GM12878 (cell line): Measurements from ENCODE around the gene IMMP2L. TPM values are rescaled to one million over a fixed set of nuclear protein-coding genes. Genes with fewer than 3 reads are reported as not detected.

Experiments used
- ATAC-seq: fragments of 200-7000 bp; cut with Tn5 transposase; 3 replicates; pipeline ENCODE4 v1.9.1; 2020; ENCODE audit warnings: mild to moderate bottlenecking, moderate library complexity
- BruUV-seq: library from RNA; stranded (reverse); fragments of 400-500 nt; replicated peaks from 2 replicates; lab custom pipeline; 2021; lab: Mats Ljungman, UMichigan
- CTCF ChIA-PET: fragments of 300-600 bp; sonication (Branson Sonifier 250); formaldehyde crosslinking; extraction: SDS; loops from one replicate; lab custom pipeline; 2021; ENCODE audit warnings: inconsistent platforms; lab: Yijun Ruan, JAX
- POLR2A ChIA-PET: fragments of 350-600 bp; formaldehyde crosslinking; extraction: SDS; loops from one replicate; lab custom pipeline; 2021; ENCODE audit warnings: inconsistent platforms; lab: Charles Lee
- RAD21 ChIA-PET: fragments of 300-600 bp; sonication (Branson Sonifier 250); formaldehyde crosslinking; loops from one replicate; lab custom pipeline; 2023; ENCODE audit warnings: antibody characterized with exemption; ENCODE audit not compliant: unreplicated experiment; lab: Charles Lee
- SMC1A ChIA-PET: fragments of 300-600 bp; sonication (Branson Sonifier 250); formaldehyde crosslinking; loops from one replicate; lab custom pipeline; 2023; ENCODE audit not compliant: unreplicated experiment, uncharacterized antibody; lab: Charles Lee
- DNase-seq: peaks from one replicate; pipeline ENCODE4 v3.0.0-alpha.2; 2011; ENCODE audit warnings: low read depth, low spot score
- FAIRE-seq: peaks from 3 replicates; lab custom pipeline; 2011; peaks lifted over from hg19 to GRCh38; lab: Jason Lieb, UNC
- H2AFZ ChIP-seq: 2 replicates; pipeline ENCODE4 v1.6.0; 2011; ENCODE audit warnings: low read depth, low read length, control low read depth; ENCODE audit not compliant: control insufficient read depth
- H3K27ac ChIP-seq: 2 replicates; pipeline ENCODE4 v1.5.1; 2011; ENCODE audit warnings: control low read depth; ENCODE audit not compliant: control insufficient read depth, insufficient read depth
- H3K27me3 ChIP-seq, 2 experiments: replicated peaks in 1 of 2; 2 replicates each; pipeline versions ENCODE4 v1.6.0 to v1.6.1; 2011; ENCODE audit warnings: low read length in 1 of 2; ENCODE audit not compliant: control insufficient read depth in 2 of 2, insufficient read depth in 2 of 2
- H3K36me3 ChIP-seq, 2 experiments: 2 replicates each; pipeline ENCODE4 v1.5.1; 2011; ENCODE audit warnings: low read length in 1 of 2; ENCODE audit not compliant: control insufficient read depth in 2 of 2, insufficient read depth in 2 of 2
- H3K4me1 ChIP-seq: 2 replicates; pipeline ENCODE4 v1.6.1; 2011; ENCODE audit warnings: mild to moderate bottlenecking, low read length, moderate library complexity, mixed read lengths; ENCODE audit not compliant: control insufficient read depth, insufficient read depth
- H3K4me2 ChIP-seq: 2 replicates; pipeline ENCODE4 v1.6.0; 2011; ENCODE audit warnings: control low read depth; ENCODE audit not compliant: control insufficient read depth, insufficient read depth
- H3K4me3 ChIP-seq: fragments of 200-600 bp; sonication (generic); 2 replicates; pipeline ENCODE4 v1.5.1; 2016
- H3K79me2 ChIP-seq: 2 replicates; pipeline ENCODE4 v1.6.0; 2011; ENCODE audit warnings: low read length; ENCODE audit not compliant: control insufficient read depth, insufficient read depth
- H3K9ac ChIP-seq: 2 replicates; pipeline ENCODE4 v1.8.0; 2011; ENCODE audit warnings: low read length, control low read depth, mixed read lengths; ENCODE audit not compliant: control insufficient read depth, insufficient read depth
- H3K9me3 ChIP-seq: replicated peaks from 3 replicates; pipeline ENCODE4 v1.5.1; 2011; ENCODE audit warnings: mild to moderate bottlenecking, low read length; ENCODE audit not compliant: control insufficient read depth, insufficient read depth
- H4K20me1 ChIP-seq: 2 replicates; pipeline ENCODE4 v1.6.0; 2011; ENCODE audit not compliant: control insufficient read depth, insufficient read depth
- BCL3 ChIP-seq: IDR thresholded peaks from 2 replicates; pipeline ENCODE4 v1.6.1; 2011; ENCODE audit warnings: borderline replicate concordance, low read depth, mild to moderate bottlenecking, moderate library complexity, low read length; ENCODE audit not compliant: insufficient read depth, poor library complexity, severe bottlenecking
- BMI1 ChIP-seq: fragments of 450-650 bp; IDR thresholded peaks from 2 replicates; pipeline ENCODE4 v1.6.1; 2016; ENCODE audit warnings: mild to moderate bottlenecking, moderate library complexity, borderline replicate concordance
- ELK1 ChIP-seq: IDR thresholded peaks from 2 replicates; pipeline ENCODE4 v1.6.1; 2012; ENCODE audit warnings: low read depth, low read length, improper control_type of control experiment
- EP300 ChIP-seq, 2 experiments: fragments of 150-350 bp in 1 of 2; IDR thresholded peaks; 2 replicates each; pipeline ENCODE4 v1.6.1; 2011 to 2012; ENCODE audit warnings: low read depth in 2 of 2, low read length in 2 of 2, borderline replicate concordance in 1 of 2, improper control_type of control experiment in 1 of 2, inconsistent platforms in 1 of 2; ENCODE audit not compliant: control insufficient read depth in 1 of 2
- EZH2 ChIP-seq: IDR thresholded peaks from 2 replicates; pipeline ENCODE4 v1.6.1; 2012; ENCODE audit warnings: low read depth, mild to moderate bottlenecking, control low read depth, inconsistent platforms, low read length, borderline replicate concordance; ENCODE audit not compliant: control insufficient read depth
- NKRF ChIP-seq: fragments of 450-650 bp; conservative IDR thresholded peaks from 2 replicates; pipeline ENCODE4 v1.6.1; 2017; ENCODE audit warnings: mild to moderate bottlenecking, moderate library complexity
- PAX5 ChIP-seq: IDR thresholded peaks from 2 replicates; pipeline ENCODE4 v1.6.1; 2011; ENCODE audit warnings: low read depth, low read length, borderline replicate concordance
- RAD51 ChIP-seq: fragments of 450-650 bp; IDR thresholded peaks from 2 replicates; pipeline ENCODE4 v1.6.1; 2016; ENCODE audit warnings: moderate library complexity, mild to moderate bottlenecking, inconsistent platforms
- SKIL ChIP-seq: fragments of 450-650 bp; IDR thresholded peaks from 2 replicates; pipeline ENCODE4 v1.6.1; 2017; ENCODE audit warnings: mild to moderate bottlenecking, low read depth, inconsistent platforms; ENCODE audit not compliant: poor library complexity, severe bottlenecking
- SUZ12 ChIP-seq: fragments of 200-600 bp; sonication (generic); IDR thresholded peaks from one replicate; pipeline ENCODE4 v1.6.1; 2018; ENCODE audit warnings: antibody characterized with exemption, mild to moderate bottlenecking; ENCODE audit not compliant: unreplicated experiment
- TCF3 ChIP-seq: IDR thresholded peaks from 2 replicates; pipeline ENCODE4 v1.6.1; 2012; ENCODE audit warnings: low read depth, mild to moderate bottlenecking, low read length, borderline replicate concordance; ENCODE audit not compliant: insufficient read depth
- TCF7 ChIP-seq: IDR thresholded peaks from 2 replicates; pipeline ENCODE4 v1.6.1; 2014; ENCODE audit warnings: antibody characterized with exemption, borderline replicate concordance
- USF1 ChIP-seq: IDR thresholded peaks from 2 replicates; pipeline ENCODE4 v1.6.1; 2011; ENCODE audit warnings: borderline replicate concordance, low read depth, mild to moderate bottlenecking, moderate library complexity, mixed read lengths, low read length; ENCODE audit not compliant: insufficient read depth; ENCODE audit errors: extremely low read length
- YBX1 ChIP-seq: fragments of 450-650 bp; IDR thresholded peaks from 2 replicates; pipeline ENCODE4 v1.6.1; 2016; ENCODE audit warnings: antibody characterized with exemption
- WGBS: methylation state at CpG from one replicate; pipeline ENCODE4 v1.1.6; 2016; ENCODE audit warnings: low lambda C conversion rate; ENCODE audit not compliant: insufficient replicate concordance, insufficient coverage; ENCODE audit errors: missing lambda C conversion rate; 5-methylcytosine and 5-hydroxymethylcytosine counted together
- in situ Hi-C: fragments of 300-500 bp; cut with MboI; formaldehyde crosslinking; loops from 9 replicates; pipeline ENCODE4 v1.14.3; 2018; ENCODE audit warnings: mixed read lengths
- intact Hi-C: fragments of 100-400 bp; cut with micrococcal nuclease; formaldehyde crosslinking; loops from one replicate; pipeline ENCODE4 v1.14.2; 2022; ENCODE audit not compliant: unreplicated experiment
- polyA plus RNA-seq, 11 experiments: library from polyadenylated mRNA; depleted of rRNA in 4 of 11; unstranded in 6 of 11; stranded (reverse) in 5 of 11; fragments of >200 nt; fragmentation: Nextera tagmentation in 4 of 11; fragmentation: Illumina TruSeq in 1 of 11; extraction: Ambion mirVana in 4 of 11; extraction: Trizol in 1 of 11; gene quantifications; 1 replicate in 1 of 11; 2 replicates in 10 of 11; pipeline versions ENCODE4 v1.2.1 to v1.2.3, GENCODE V29; 2011 to 2016; ENCODE audit warnings: inconsistent platforms in 2 of 11, missing spikeins in 2 of 11, low read depth in 1 of 11
- total RNA-seq, 4 experiments: library from RNA; depleted of rRNA in 3 of 4; stranded (reverse); fragments of >200 nt in 3 of 4; fragmentation: Illumina TruSeq in 1 of 4; extraction: Trizol in 1 of 4; gene quantifications; 2 replicates each; pipeline versions ENCODE4 v1.2.1 to v1.2.3, GENCODE V29; 2013 to 2021

IMMP2L gene
- total and polyA plus RNA-seq, 10 of the 15 experiments (the other 5 are each of a cell fraction or from before 2014, with no cell fraction given), result 12.6 to 46.3 (median 19.6) TPM

GRCh38 chr7:111083413-111083812, 478.9 kb downstream of the IMMP2L start:
- Histone ChIP-seq H3K27ac (peak overlapping the region; percentile 25; the same call in 1 of the 2 replicates), H3K4me2 (peak overlapping the region; percentile 61), H3K4me1 (peaks cover 38% of the 10 kb centered on the region), H3K27me3 (no peaks in the 10 kb centered on the region), H3K79me2 (no peaks in the 10 kb centered on the region), H4K20me1 (no peaks in the 10 kb centered on the region), H2AFZ (no peak overlapping the region), H3K9ac (no peak overlapping the region), H3K9me3 (peaks cover 1% of the 10 kb centered on the region; the same call in 1 of the 3 replicates), H3K4me3 (no peak overlapping the region), H3K36me3 (no peaks in the 10 kb centered on the region)
- FAIRE-seq (peak; percentile 99), ATAC-seq (peak; percentile 98), DNase-seq (peak; percentile 88)
- BruUV-seq, result no TSS peak
- ChIA-PET CTCF (interaction anchor here (0.6 to 1.8 kb wide), 8 partner anchors 9 to 479 kb away, joined by 3 to 10 read pairs (median 4); partner anchors contain the start of gene IMMP2L), RAD21 (interaction anchor here (0.7 to 1.6 kb wide), 9 partner anchors 16 to 479 kb away, joined by 3 to 16 read pairs (median 4); partner anchors contain the start of gene IMMP2L), SMC1A (interaction anchor here (0.6 to 3.0 kb wide), 15 partner anchors 9 to 476 kb away, joined by 3 to 29 read pairs (median 5); no protein-coding TSS in a partner anchor), POLR2A (no interaction called here)
- in situ Hi-C loops (no loop called here), intact Hi-C loops (loop anchor here (2.0 to 10.0 kb wide), 6 partner anchors 41 to 1079 kb away; partner anchors contain the start of gene IMMP2L)
- WGBS, result 0% methylated on average over 5 of the region's 5 CpGs
- TF ChIP-seq NKRF, result no peak
- peak; percentile 84 for TF ChIP-seq TCF7
- TF ChIP-seq EP300 (IDR thresholded peaks at IDR 0.05; ENCODE audit: borderline replicate concordance in 1 of 2, control insufficient read depth in 1 of 2, low read depth in 2 of 2, low read length in 2 of 2), result peak; percentile 83 to 87; a peak in 3 of 4 replicates
- TF ChIP-seq SUZ12, result no peak
- TF ChIP-seq PAX5, result peak; percentile 95
- TF ChIP-seq EZH2, result no peak
- TF ChIP-seq BCL3, result peak; percentile 97
- no peak for TF ChIP-seq RAD51
- no peak for TF ChIP-seq YBX1
- 0 out of 2 replicates have a peak, but pooled peaks have one; percentile 67 for TF ChIP-seq BMI1
- TF ChIP-seq USF1, result no peak
- TF ChIP-seq SKIL, result peak; percentile 75
- 0 out of 2 replicates have a peak, but pooled peaks have one; percentile 31 for TF ChIP-seq TCF3
- no peak for TF ChIP-seq ELK1
